Amniotic epithelial cell (primary cell): ENCODE data around the gene ERC1.
A peak's percentile ranks its signal among the peaks of the same experiment; 100 is the strongest.

Source experiments
- DNase-seq: peaks from one replicate; pipeline ENCODE4 v3.0.0-alpha.2; 2010; ENCODE audit warnings: low read depth

ERC1 gene

GRCh38 chr12:1493781-1494565 lies 502.9 kb downstream of the ERC1 start:
- no peak for DNase-seq

GRCh38 chr12:1494856-1495255 lies 503.8 kb downstream of the ERC1 start:
- DNase-seq, result no peak

- DNase-seq, result peak; percentile 26
Observed at GRCh38 chr12:1496162-1496900, 505.3 kb downstream of the ERC1 start.

GRCh38 chr12:1497161-1497560 lies 506.1 kb downstream of the ERC1 start:
- no peak for DNase-seq

- no peak for DNase-seq
Observed at GRCh38 chr12:1498199-1498740, 507.2 kb downstream of the ERC1 start.

- DNase-seq, result no peak
Observed at GRCh38 chr12:1499351-1499750, 508.3 kb downstream of the ERC1 start.

GRCh38 chr12:1500095-1500801 lies 509.2 kb downstream of the ERC1 start:
- peak; percentile 29 for DNase-seq

- DNase-seq, result no peak
Observed at GRCh38 chr12:1501001-1501400, 510.0 kb downstream of the ERC1 start.

- no peak for DNase-seq
Observed at GRCh38 chr12:1501695-1502378, 510.8 kb downstream of the ERC1 start.

GRCh38 chr12:1502379-1502720 lies 511.3 kb downstream of the ERC1 start:
- peak; percentile 15 for DNase-seq

GRCh38 chr12:1502831-1503230 lies 511.8 kb downstream of the ERC1 start:
- DNase-seq, result no peak

- no peak for DNase-seq
Observed at GRCh38 chr12:1503281-1503711, 512.3 kb downstream of the ERC1 start.

- no peak for DNase-seq
Observed at GRCh38 chr12:1504304-1504894, 513.4 kb downstream of the ERC1 start.

- DNase-seq, result no peak
Observed at GRCh38 chr12:1504895-1505311, 513.9 kb downstream of the ERC1 start.

GRCh38 chr12:1505576-1505975 lies 514.6 kb downstream of the ERC1 start:
- no peak for DNase-seq

GRCh38 chr12:1507308-1507707 lies 516.3 kb downstream of the ERC1 start:
- no peak for DNase-seq

GRCh38 chr12:1509413-1510052 lies 518.5 kb downstream of the ERC1 start:
- no peak for DNase-seq

- peak; percentile 32 for DNase-seq
Observed at GRCh38 chr12:1510056-1510812, 519.2 kb downstream of the ERC1 start.

- DNase-seq, result no peak
Observed at GRCh38 chr12:1515010-1515409, 524.0 kb downstream of the ERC1 start.

- DNase-seq, result no peak
Observed at GRCh38 chr12:1515428-1515827, 524.4 kb downstream of the ERC1 start.
